ENCODE results near the gene ELOF1. TPM values are rescaled to one million over a fixed set of nuclear protein-coding genes. Genes with fewer than 3 reads are reported as not detected.

The ELOF1 gene
- total and polyA plus RNA-seq, 2 of the 13 experiments (the other 11 are each of a cell fraction or from before 2014, with no cell fraction given): 14.5 to 43.2 TPM

GRCh38 chr19:11587302-11587974 is 28.4 kb upstream of the ELOF1 start (continued):
- no peak for TF ChIP-seq PRDM4 (CRISPR knock-in tag; IDR thresholded peaks at IDR 0.05; ENCODE audit: borderline replicate concordance)
- 0 out of 4 replicates have a peak, but pooled peaks of 1 of the 2 experiments have one; percentile 46 for TF ChIP-seq HMGXB4 (CRISPR knock-in tag; IDR thresholded peaks at IDR 0.05; ENCODE audit: borderline replicate concordance in 1 of 2, low read depth in 1 of 2)
- 0 out of 2 replicates have a peak, but pooled peaks have one; percentile 19 for TF ChIP-seq ZNF350 (CRISPR knock-in tag; IDR thresholded peaks at IDR 0.05; ENCODE audit: borderline replicate concordance, low read depth)
- peak; percentile 20; the same call in 1 of the 2 replicates for TF ChIP-seq ZFX (CRISPR knock-in tag; IDR thresholded peaks at IDR 0.05; ENCODE audit: low read depth)
- TF ChIP-seq HNRNPK (IDR thresholded peaks at IDR 0.05; ENCODE audit: low read depth, low read length, poor library complexity, severe bottlenecking): peak; percentile 98
- TF ChIP-seq STAG1 (CRISPR knock-in tag; IDR thresholded peaks at IDR 0.05): peak; percentile 85
- TF ChIP-seq XRCC5 (optimal IDR thresholded peaks at IDR 0.05; ENCODE audit: low read length): peak; percentile 26
- no peak for TF ChIP-seq MBNL3 (CRISPR knock-in tag; conservative IDR thresholded peaks at IDR 0.05)
- no peak for TF ChIP-seq SOX6 (IDR thresholded peaks at IDR 0.05)
- 0 out of 2 replicates have a peak, but pooled peaks have one; percentile 32 for TF ChIP-seq SOX6 (CRISPR knock-in tag; IDR thresholded peaks at IDR 0.05)
- TF ChIP-seq ZBTB37 (CRISPR knock-in tag; IDR thresholded peaks at IDR 0.05): no peak
- peak; percentile 80 for TF ChIP-seq RAD21 (CRISPR knock-in tag; IDR thresholded peaks at IDR 0.05)
- no peak for TF ChIP-seq REPIN1 (CRISPR knock-in tag; IDR thresholded peaks at IDR 0.05; ENCODE audit: borderline replicate concordance, low read depth)
- TF ChIP-seq KDM5A (IDR thresholded peaks at IDR 0.05; ENCODE audit: borderline replicate concordance, low read length): 0 out of 2 replicates have a peak, but pooled peaks have one; percentile 48
